ENCODE results near the gene LILRA1. TPM values are rescaled to one million over a fixed set of nuclear protein-coding genes. Genes with fewer than 3 reads are reported as not detected.
"Not testable (repeated sequence)": the region's sequence is repeated elsewhere in the genome, so short reads cannot be mapped to it uniquely, and the experiment has no call there.

LILRA1 gene
- total RNA-seq, 1 experiment from 2014 or later, result not detected

GRCh38 chr19:54630782-54631181, 37.4 kb downstream of the LILRA1 start:
- no peak for TF ChIP-seq CTCF (conservative IDR thresholded peaks at IDR 0.05; ENCODE audit: low read depth, low read length)
- no peak for TF ChIP-seq EZH2 (IDR thresholded peaks at IDR 0.05; ENCODE audit: borderline replicate concordance, low read depth, low read length, poor library complexity, severe bottlenecking)
- H3K27ac ChIP-seq (ENCODE audit: low read depth, low read length, poor library complexity, severe bottlenecking), result no peak overlapping the region
- ChIA-PET CTCF (no interaction called here), POLR2A (ENCODE audit: low non-redundant PET) (no interaction called here)
- no peak overlapping the region for H3K4me3 ChIP-seq (ENCODE audit: low read depth, low read length, poor library complexity, severe bottlenecking)
- no peaks in the 10 kb centered on the region for H3K9me3 ChIP-seq (ENCODE audit: low read depth, low read length, poor library complexity, severe bottlenecking)
- peaks cover 36% of the 10 kb centered on the region for H3K27me3 ChIP-seq (replicated peaks; ENCODE audit: insufficient read depth, low read depth, low read length, poor library complexity)
- BruUV-seq (replicated peaks), result no TSS peak
- DNase-seq (ENCODE audit: low spot score), result no peak
- intact Hi-C loops (cut with micrococcal nuclease; ENCODE audit: unreplicated experiment), result no loop called here
- H3K36me3 ChIP-seq (ENCODE audit: insufficient read depth, low read length, poor library complexity, severe bottlenecking), result no peaks in the 10 kb centered on the region
- H3K4me1 ChIP-seq (ENCODE audit: insufficient read depth, low read length, poor library complexity, severe bottlenecking), result no peaks in the 10 kb centered on the region

GRCh38 chr19:54631489-54632337, 38.3 kb downstream of the LILRA1 start:
- POLR2A ChIA-PET (ENCODE audit: low non-redundant PET); CTCF ChIA-PET; DNase-seq (ENCODE audit: low spot score); BruUV-seq (replicated peaks); H3K27ac ChIP-seq (ENCODE audit: low read depth, low read length, poor library complexity, severe bottlenecking); H3K4me1 ChIP-seq (ENCODE audit: insufficient read depth, low read length, poor library complexity, severe bottlenecking); H3K4me3 ChIP-seq (ENCODE audit: low read depth, low read length, poor library complexity, severe bottlenecking); intact Hi-C loops (cut with micrococcal nuclease; ENCODE audit: unreplicated experiment); H3K9me3 ChIP-seq (ENCODE audit: low read depth, low read length, poor library complexity, severe bottlenecking); H3K36me3 ChIP-seq (ENCODE audit: insufficient read depth, low read length, poor library complexity, severe bottlenecking): not testable (repeated sequence)
- peaks cover 30% of the 10 kb centered on the region for H3K27me3 ChIP-seq (replicated peaks; ENCODE audit: insufficient read depth, low read depth, low read length, poor library complexity)

GRCh38 chr19:54632517-54632916, 39.1 kb downstream of the LILRA1 start:
- H3K4me3 ChIP-seq (ENCODE audit: low read depth, low read length, poor library complexity, severe bottlenecking); CTCF ChIA-PET: not testable (repeated sequence)

GRCh38 chr19:54633401-54633800, 40.0 kb downstream of the LILRA1 start:
- H3K27me3 ChIP-seq (replicated peaks; ENCODE audit: insufficient read depth, low read depth, low read length, poor library complexity), result peaks cover 23% of the 10 kb centered on the region
- H3K36me3 ChIP-seq (ENCODE audit: insufficient read depth, low read length, poor library complexity, severe bottlenecking), result no peaks in the 10 kb centered on the region
- no peak overlapping the region for H3K27ac ChIP-seq (ENCODE audit: low read depth, low read length, poor library complexity, severe bottlenecking)
- DNase-seq (ENCODE audit: low spot score), result no peak
- no peaks in the 10 kb centered on the region for H3K4me1 ChIP-seq (ENCODE audit: insufficient read depth, low read length, poor library complexity, severe bottlenecking)
- TF ChIP-seq CTCF (conservative IDR thresholded peaks at IDR 0.05; ENCODE audit: low read depth, low read length), result no peak
- no peak for TF ChIP-seq EZH2 (IDR thresholded peaks at IDR 0.05; ENCODE audit: borderline replicate concordance, low read depth, low read length, poor library complexity, severe bottlenecking)
- no peaks in the 10 kb centered on the region for H3K9me3 ChIP-seq (ENCODE audit: low read depth, low read length, poor library complexity, severe bottlenecking)
- POLR2A ChIA-PET (ENCODE audit: low non-redundant PET), result no interaction called here
- CTCF ChIA-PET, result no interaction called here
- H3K4me3 ChIP-seq (ENCODE audit: low read depth, low read length, poor library complexity, severe bottlenecking), result no peak overlapping the region
- intact Hi-C loops (cut with micrococcal nuclease; ENCODE audit: unreplicated experiment), result no loop called here
- BruUV-seq (replicated peaks), result no TSS peak

More at GRCh38 chr19:54632517-54632916, 39.1 kb downstream of the LILRA1 start:
- H3K36me3 ChIP-seq (ENCODE audit: insufficient read depth, low read length, poor library complexity, severe bottlenecking); intact Hi-C loops (cut with micrococcal nuclease; ENCODE audit: unreplicated experiment); BruUV-seq (replicated peaks); H3K9me3 ChIP-seq (ENCODE audit: low read depth, low read length, poor library complexity, severe bottlenecking); H3K27ac ChIP-seq (ENCODE audit: low read depth, low read length, poor library complexity, severe bottlenecking); DNase-seq (ENCODE audit: low spot score); H3K4me1 ChIP-seq (ENCODE audit: insufficient read depth, low read length, poor library complexity, severe bottlenecking); POLR2A ChIA-PET (ENCODE audit: low non-redundant PET): not testable (repeated sequence)
- H3K27me3 ChIP-seq (replicated peaks; ENCODE audit: insufficient read depth, low read depth, low read length, poor library complexity), result peaks cover 30% of the 10 kb centered on the region

- BruUV-seq (replicated peaks); CTCF ChIA-PET: not testable (repeated sequence)
Measured at GRCh38 chr19:54636081-54636480, 42.6 kb downstream of the LILRA1 start.

More at GRCh38 chr19:54636081-54636480, 42.6 kb downstream of the LILRA1 start:
- H3K4me1 ChIP-seq (ENCODE audit: insufficient read depth, low read length, poor library complexity, severe bottlenecking); H3K36me3 ChIP-seq (ENCODE audit: insufficient read depth, low read length, poor library complexity, severe bottlenecking); H3K27ac ChIP-seq (ENCODE audit: low read depth, low read length, poor library complexity, severe bottlenecking); intact Hi-C loops (cut with micrococcal nuclease; ENCODE audit: unreplicated experiment); POLR2A ChIA-PET (ENCODE audit: low non-redundant PET); DNase-seq (ENCODE audit: low spot score); H3K9me3 ChIP-seq (ENCODE audit: low read depth, low read length, poor library complexity, severe bottlenecking); H3K4me3 ChIP-seq (ENCODE audit: low read depth, low read length, poor library complexity, severe bottlenecking): not testable (repeated sequence)
- H3K27me3 ChIP-seq (replicated peaks; ENCODE audit: insufficient read depth, low read depth, low read length, poor library complexity), result peaks cover 14% of the 10 kb centered on the region
